BLaER1 treated with 17β-estradiol and CSF1 and Interleukin-3, amounts not matched to agents 10 nM and 100 nM (cell line): ENCODE results near the gene TRRAP.

Source experiments
- H3K27ac ChIP-seq, 11 experiments: shearing (Covaris generic); formaldehyde crosslinking; 2 replicates each; pipeline ENCODE4 v1.8.1; 2022
- H3K27me3 ChIP-seq, 11 experiments: shearing (Covaris generic); formaldehyde crosslinking; 2 replicates each; pipeline ENCODE4 v1.8.1; 2022
- H3K36me3 ChIP-seq, 11 experiments: shearing (Covaris generic); formaldehyde crosslinking; 2 replicates each; pipeline ENCODE4 v1.8.1; 2022
- H3K4me1 ChIP-seq, 10 experiments: shearing (Covaris generic); formaldehyde crosslinking; 2 replicates each; pipeline ENCODE4 v1.8.1; 2022
- H3K4me2 ChIP-seq, 11 experiments: shearing (Covaris generic); formaldehyde crosslinking; 2 replicates each; pipeline ENCODE4 v1.8.1; 2022
- H3K4me3 ChIP-seq, 10 experiments: shearing (Covaris generic); formaldehyde crosslinking; 2 replicates each; pipeline ENCODE4 v1.8.1; 2022
- H3K9ac ChIP-seq, 11 experiments: shearing (Covaris generic); formaldehyde crosslinking; 2 replicates each; pipeline ENCODE4 v1.8.1; 2022
- H3K9me3 ChIP-seq, 11 experiments: shearing (Covaris generic); formaldehyde crosslinking; replicated peaks in 1 of 11; 2 replicates each; pipeline ENCODE4 v1.8.1; 2022
- H4K20me1 ChIP-seq, 11 experiments: shearing (Covaris generic); formaldehyde crosslinking; 2 replicates each; pipeline ENCODE4 v1.8.1; 2022
- Cebpa-rat ChIP-seq, 11 experiments: shearing (Covaris generic); IDR thresholded peaks; 2 replicates each; pipeline ENCODE4 v1.8.1; 2022

TRRAP gene

GRCh38 chr7:98958968-98959367 is 80.6 kb downstream of the TRRAP start:
- no peak overlapping the region for H3K27ac ChIP-seq
- no peak for TF ChIP-seq Cebpa-rat (IDR thresholded peaks at IDR 0.05)

DNA sequence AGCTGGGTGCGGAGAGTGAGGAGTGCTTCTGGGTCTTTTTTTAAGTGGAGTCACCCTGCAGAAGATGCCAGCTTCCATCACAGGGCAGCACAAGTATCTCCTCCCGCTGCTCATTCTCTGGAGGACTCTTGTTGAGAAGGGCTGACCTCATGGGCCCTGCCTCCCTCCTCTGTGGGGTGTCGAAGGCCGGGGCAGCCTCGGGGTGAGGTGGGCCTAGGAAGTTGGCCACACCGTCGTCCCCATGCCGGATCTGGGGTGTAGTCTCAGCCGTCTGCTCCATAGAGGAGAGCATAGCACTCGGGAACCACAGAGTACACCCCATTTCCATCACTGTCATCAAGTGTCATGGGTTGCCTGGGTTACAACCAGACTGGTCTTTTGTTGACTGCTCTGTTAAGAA is 85.0 kb downstream of the TRRAP start:
- Histone ChIP-seq H4K20me1 (peaks cover 0 to 49% (median 23%) of the 10 kb centered on the region in 11 experiments; a peak in 15 of 22 replicates), H3K36me3 (peaks cover 99 to 100% (median 100%) of the 10 kb centered on the region in 11 experiments), H3K27ac (no peak overlapping the region), H3K4me1 (no peaks in the 10 kb centered on the region), H3K4me2 (no peak overlapping the region), H3K4me3 (no peak overlapping the region), H3K9ac (no peak overlapping the region), H3K9me3 (no peaks in the 10 kb centered on the region), H3K27me3 (no peaks in the 10 kb centered on the region)
- TF ChIP-seq Cebpa-rat (IDR thresholded peaks at IDR 0.05), result no peak

More at GRCh38 chr7:98958968-98959367, 80.6 kb downstream of the TRRAP start:
- Histone ChIP-seq H3K4me3 (no peak overlapping the region), H4K20me1 (peaks cover 0 to 68% (median 33%) of the 10 kb centered on the region in 11 experiments; a peak in 15 of 22 replicates), H3K27me3 (no peaks in the 10 kb centered on the region), H3K9ac (no peak overlapping the region), H3K4me1 (no peaks in the 10 kb centered on the region), H3K36me3 (peaks cover 99 to 100% (median 100%) of the 10 kb centered on the region in 11 experiments), H3K4me2 (no peak overlapping the region), H3K9me3 (no peaks in the 10 kb centered on the region)

DNA sequence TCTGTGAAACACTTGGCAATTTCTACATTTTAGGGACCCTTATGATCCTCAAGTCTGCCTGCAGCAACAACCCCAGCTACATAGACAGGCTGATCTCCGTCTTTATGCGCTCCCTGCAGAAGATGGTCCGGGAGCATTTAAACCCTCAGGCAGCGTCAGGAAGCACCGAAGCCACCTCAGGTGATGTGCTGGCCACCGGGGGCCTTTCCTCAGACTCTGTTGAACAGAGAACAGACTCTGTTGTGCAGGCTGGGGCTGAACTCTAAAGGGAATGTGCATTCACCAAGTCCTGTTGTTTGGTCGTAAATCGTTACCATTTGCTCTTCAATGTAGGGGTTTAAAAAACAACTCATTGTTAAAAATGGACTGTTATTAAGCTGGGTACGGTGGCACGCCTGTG is 86.3 kb downstream of the TRRAP start:
- Histone ChIP-seq H3K36me3 (peaks cover 99 to 100% (median 99%) of the 10 kb centered on the region in 11 experiments), H3K27me3 (no peaks in the 10 kb centered on the region)
- TF ChIP-seq Cebpa-rat (IDR thresholded peaks at IDR 0.05), result no peak

DNA sequence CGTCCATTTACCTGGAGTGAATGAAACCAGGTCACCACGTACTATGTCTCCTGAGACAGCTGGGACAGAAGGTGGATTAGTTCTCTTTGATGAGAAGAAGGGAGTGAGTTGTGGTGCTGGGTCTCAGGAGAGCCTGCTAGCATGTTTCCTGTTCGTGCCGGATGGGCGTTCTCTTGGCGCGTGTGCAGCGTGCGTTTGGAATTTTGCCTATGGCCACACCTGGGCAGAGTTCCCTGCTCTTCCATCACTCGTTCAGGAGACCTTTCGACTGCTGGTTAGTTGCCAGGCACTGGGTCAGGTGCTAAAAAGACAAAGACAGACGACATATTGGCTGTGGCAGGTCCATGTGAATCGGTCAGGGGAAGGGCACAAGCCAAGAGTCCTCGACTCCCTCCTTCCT is 90.3 kb downstream of the TRRAP start:
- Histone ChIP-seq H3K9ac (no peak overlapping the region), H3K27ac (no peak overlapping the region), H3K36me3 (peaks cover 98 to 100% (median 100%) of the 10 kb centered on the region in 11 experiments)

More for the DNA sequence above, 86.3 kb downstream of the TRRAP start:
- H3K4me3 ChIP-seq, result no peak overlapping the region
- H3K4me2 ChIP-seq, result no peak overlapping the region
- H3K9ac ChIP-seq, result no peak overlapping the region
- no peaks in the 10 kb centered on the region for H3K4me1 ChIP-seq
- H3K9me3 ChIP-seq, result no peaks in the 10 kb centered on the region
- H4K20me1 ChIP-seq, result peaks cover 0 to 50% (median 16%) of the 10 kb centered on the region in 11 experiments; a peak in 15 of 22 replicates
- H3K27ac ChIP-seq, result no peak overlapping the region

GRCh38 chr7:98969386-98969785 is 91.1 kb downstream of the TRRAP start:
- H3K27me3 ChIP-seq, result no peaks in the 10 kb centered on the region
- no peak overlapping the region for H3K4me3 ChIP-seq
- peaks cover 0 to 65% (median 24%) of the 10 kb centered on the region in 11 experiments; a peak in 13 of 22 replicates for H4K20me1 ChIP-seq
- TF ChIP-seq Cebpa-rat (IDR thresholded peaks at IDR 0.05), result no peak
- H3K9ac ChIP-seq, result no peak overlapping the region
- no peaks in the 10 kb centered on the region for H3K4me1 ChIP-seq
- H3K4me2 ChIP-seq, result no peak overlapping the region
- peaks cover 98 to 100% (median 100%) of the 10 kb centered on the region in 11 experiments for H3K36me3 ChIP-seq
- H3K27ac ChIP-seq, result no peak overlapping the region
- no peaks in the 10 kb centered on the region for H3K9me3 ChIP-seq

More for the DNA sequence above, 90.3 kb downstream of the TRRAP start:
- Histone ChIP-seq H4K20me1 (peaks cover 0 to 57% (median 17%) of the 10 kb centered on the region in 11 experiments; a peak in 13 of 22 replicates), H3K9me3 (no peaks in the 10 kb centered on the region), H3K4me1 (no peaks in the 10 kb centered on the region), H3K4me2 (no peak overlapping the region), H3K27me3 (no peaks in the 10 kb centered on the region), H3K4me3 (no peak overlapping the region)
- TF ChIP-seq Cebpa-rat (IDR thresholded peaks at IDR 0.05), result no peak

GRCh38 chr7:98970016-98970615 is 91.8 kb downstream of the TRRAP start:
- H3K4me2 ChIP-seq, result no peak overlapping the region
- H3K27me3 ChIP-seq, result no peaks in the 10 kb centered on the region
- H3K4me3 ChIP-seq, result no peak overlapping the region
- no peaks in the 10 kb centered on the region for H3K9me3 ChIP-seq
- no peak overlapping the region for H3K27ac ChIP-seq
- peaks cover 98 to 100% (median 100%) of the 10 kb centered on the region in 11 experiments for H3K36me3 ChIP-seq
- no peaks in the 10 kb centered on the region for H3K4me1 ChIP-seq
- no peak for TF ChIP-seq Cebpa-rat (IDR thresholded peaks at IDR 0.05)
- H4K20me1 ChIP-seq, result peaks cover 0 to 60% (median 25%) of the 10 kb centered on the region in 11 experiments; a peak in 14 of 22 replicates
- no peak overlapping the region for H3K9ac ChIP-seq

DNA sequence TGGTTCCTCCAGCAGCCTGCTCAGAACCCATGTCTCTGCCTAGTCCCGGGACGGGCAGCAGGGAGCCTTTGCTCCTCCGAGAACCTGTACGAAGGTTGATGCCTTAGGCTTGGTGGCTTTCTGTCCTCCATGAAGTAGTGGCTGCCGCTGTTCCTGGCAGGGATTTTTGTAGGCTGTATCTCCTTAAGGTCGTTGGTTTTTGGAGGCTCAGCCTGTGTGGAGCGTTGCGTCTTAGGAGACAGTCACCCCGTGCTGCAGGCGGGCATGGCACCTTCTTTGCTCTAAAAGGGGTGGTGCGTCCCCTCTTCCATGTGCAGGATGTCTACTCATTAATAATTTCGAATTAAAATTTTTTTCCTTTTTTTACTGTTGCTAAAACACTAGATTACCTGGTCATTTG is 92.5 kb downstream of the TRRAP start:
- Histone ChIP-seq H4K20me1 (peaks cover 0 to 54% (median 24%) of the 10 kb centered on the region in 11 experiments; a peak in 15 of 22 replicates), H3K36me3 (peaks cover 98 to 100% (median 100%) of the 10 kb centered on the region in 11 experiments), H3K9me3 (no peaks in the 10 kb centered on the region), H3K4me2 (no peak overlapping the region), H3K27ac (no peak overlapping the region), H3K4me3 (no peak overlapping the region), H3K9ac (no peak overlapping the region), H3K27me3 (no peaks in the 10 kb centered on the region), H3K4me1 (no peaks in the 10 kb centered on the region)
- no peak for TF ChIP-seq Cebpa-rat (IDR thresholded peaks at IDR 0.05)

DNA sequence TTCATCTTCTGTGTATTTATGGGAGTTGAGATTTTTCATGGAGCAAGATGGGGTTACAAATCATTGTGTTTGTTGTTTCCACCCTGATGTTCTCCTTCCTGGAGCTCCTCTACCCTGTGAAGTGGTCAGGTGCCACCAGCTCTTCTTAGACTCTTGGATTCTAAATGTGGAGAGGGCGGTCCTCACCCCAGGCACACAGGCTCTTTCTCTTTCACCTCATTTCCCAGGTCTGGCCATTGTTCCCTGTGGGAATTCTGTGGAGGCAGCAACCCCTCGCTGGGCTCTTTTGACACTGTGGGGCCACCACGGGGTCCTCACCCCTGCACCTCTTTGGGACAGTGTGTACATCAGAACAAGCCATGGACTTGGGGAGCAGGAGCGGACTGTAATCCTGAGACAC is 95.9 kb downstream of the TRRAP start:
- no peak overlapping the region for H3K4me3 ChIP-seq
- H3K4me2 ChIP-seq, result no peak overlapping the region
- no peak overlapping the region for H3K9ac ChIP-seq
- H3K4me1 ChIP-seq, result no peaks in the 10 kb centered on the region
- peaks cover 98 to 100% (median 100%) of the 10 kb centered on the region in 11 experiments for H3K36me3 ChIP-seq
- H4K20me1 ChIP-seq, result peaks cover 0 to 44% (median 24%) of the 10 kb centered on the region in 11 experiments; a peak in 14 of 22 replicates
- H3K27me3 ChIP-seq, result no peaks in the 10 kb centered on the region
- TF ChIP-seq Cebpa-rat (IDR thresholded peaks at IDR 0.05), result no peak
- H3K27ac ChIP-seq, result no peak overlapping the region
- no peaks in the 10 kb centered on the region for H3K9me3 ChIP-seq

GRCh38 chr7:98974906-98975816 is 96.8 kb downstream of the TRRAP start:
- no peaks in the 10 kb centered on the region for H3K4me1 ChIP-seq
- H3K4me3 ChIP-seq, result no peak overlapping the region
- H3K4me2 ChIP-seq, result no peak overlapping the region
- no peak overlapping the region; a peak in 1 of 22 replicates for H3K9ac ChIP-seq
- H3K27me3 ChIP-seq, result no peaks in the 10 kb centered on the region
- no peaks in the 10 kb centered on the region for H3K9me3 ChIP-seq
- TF ChIP-seq Cebpa-rat (IDR thresholded peaks at IDR 0.05), result no peak
- H4K20me1 ChIP-seq, result peaks cover 0 to 40% (median 20%) of the 10 kb centered on the region in 11 experiments; a peak in 13 of 22 replicates
- peaks cover 100% of the 10 kb centered on the region in 11 experiments for H3K36me3 ChIP-seq
- H3K27ac ChIP-seq, result no peak overlapping the region
